CD4-positive, alpha-beta T cell (primary cell): ENCODE measurements around the gene METTL22. TPM values are rescaled to one million over a fixed set of nuclear protein-coding genes. Genes with fewer than 3 reads are reported as not detected.

Source experiments
- ATAC-seq: fragments of 200-7000 bp; cut with Tn5 transposase; one replicate; pipeline ENCODE4 v1.10.0; 2022; ENCODE audit warnings: mild to moderate bottlenecking; ENCODE audit not compliant: poor library complexity
- CTCF ChIA-PET: fragments of 350-600 bp; sonication (Branson Sonifier 250); formaldehyde crosslinking; loops from one replicate; lab custom pipeline; 2021; ENCODE audit warnings: antibody characterized with exemption, inconsistent platforms; lab: Charles Lee
- POLR2A ChIA-PET: fragments of 350-600 bp; sonication (Branson Sonifier 250); formaldehyde crosslinking; loops from one replicate; lab custom pipeline; 2021; ENCODE audit warnings: antibody characterized with exemption, inconsistent platforms; lab: Charles Lee
- DNase-seq, 14 experiments: peaks; one replicate each; pipeline ENCODE4 v3.0.0-alpha.2; 2013 to 2020; ENCODE audit warnings: mixed read lengths in 2 of 14
- H3K27ac ChIP-seq, 2 donors: one replicate each; pipeline versions ENCODE4 v1.5.1 to v1.7.0; 2013; ENCODE audit warnings: low read length in 2 of 2, low read depth in 1 of 2, mild to moderate bottlenecking in 1 of 2
- H3K27me3 ChIP-seq, 2 experiments: 1 replicate in 1 of 2; 2 replicates in 1 of 2; pipeline versions ENCODE4 v1.6.1 to v1.7.0; 2013; ENCODE audit warnings: low read length in 2 of 2, control low read depth in 1 of 2, mild to moderate bottlenecking in 1 of 2, moderate library complexity in 1 of 2; ENCODE audit not compliant: insufficient read depth in 2 of 2, control insufficient read depth in 1 of 2
- H3K36me3 ChIP-seq: one replicate; pipeline ENCODE4 v1.6.1; 2013; ENCODE audit warnings: low read length, control low read depth; ENCODE audit not compliant: insufficient read depth
- H3K4me1 ChIP-seq: one replicate; pipeline ENCODE4 v1.6.1; 2013; ENCODE audit warnings: low read length, control low read depth; ENCODE audit not compliant: insufficient read depth
- H3K4me3 ChIP-seq: one replicate; pipeline ENCODE4 v1.5.1; 2013; ENCODE audit warnings: mild to moderate bottlenecking, low read length, moderate library complexity
- H3K9me3 ChIP-seq, 2 experiments: 1 replicate in 1 of 2; 2 replicates in 1 of 2; pipeline versions ENCODE4 v1.6.1 to v1.7.0; 2013; ENCODE audit warnings: low read length in 2 of 2, mild to moderate bottlenecking in 2 of 2, control low read depth in 1 of 2, moderate library complexity in 1 of 2; ENCODE audit not compliant: control insufficient read depth in 1 of 2, insufficient read depth in 1 of 2
- H3K27ac Mint-ChIP-seq: one replicate; pipeline ENCODE4 v1.8.0; 2020; ENCODE audit warnings: mixed read lengths
- H3K27me3 Mint-ChIP-seq: one replicate; pipeline ENCODE4 v1.8.0; 2021; ENCODE audit warnings: mixed read lengths
- H3K36me3 Mint-ChIP-seq: one replicate; pipeline ENCODE4 v1.8.0; 2021; ENCODE audit warnings: low read depth, mixed read lengths
- H3K4me1 Mint-ChIP-seq: one replicate; pipeline ENCODE4 v1.8.0; 2021; ENCODE audit warnings: low read depth, mixed read lengths
- H3K4me3 Mint-ChIP-seq: one replicate; pipeline ENCODE4 v1.8.0; 2020; ENCODE audit warnings: mild to moderate bottlenecking, mixed read lengths
- H3K9me3 Mint-ChIP-seq: one replicate; pipeline ENCODE4 v1.8.0; 2020; ENCODE audit warnings: mixed read lengths
- CTCF ChIP-seq: fragments of 200-600 bp; IDR thresholded peaks from one replicate; pipeline ENCODE4 v1.8.0; 2022; ENCODE audit warnings: antibody characterized with exemption, mild to moderate bottlenecking
- intact Hi-C, 2 experiments: fragments of 100-400 bp; cut with DNase I in 1 of 2; cut with micrococcal nuclease in 1 of 2; formaldehyde crosslinking; loops; one replicate each; pipeline versions ENCODE4 v1.15.1 to v1.9.0; 2023 to 2025; cut with DNase I, micrococcal nuclease
- total RNA-seq, 174 experiments: library from RNA in 2 of 174; stranded (reverse) in 2 of 174; gene quantifications; one replicate each; pipeline ENCODE4 v1.2.3 and lab custom pipeline; 2021 to 2026

The METTL22 gene
- total RNA-seq, 2 experiments from 2014 or later = 23.2 to 26.5 TPM

GRCh38 chr16:8694795-8695728 lies 73.6 kb downstream of the METTL22 start:
- peaks cover 1 to 2% of the 10 kb centered on the region in 2 experiments for H3K9me3 ChIP-seq
- no peak for DNase-seq

GRCh38 chr16:8696880-8697279 lies 75.4 kb downstream of the METTL22 start:
- CTCF ChIA-PET = no interaction called here
- H3K9me3 ChIP-seq = no peaks in the 10 kb centered on the region
- no peak overlapping the region for H3K27ac Mint-ChIP-seq
- DNase-seq (no peak), ATAC-seq (no peak)
- peaks cover 10% of the 10 kb centered on the region for H3K36me3 Mint-ChIP-seq
- H3K4me3 ChIP-seq = no peak overlapping the region
- no peaks in the 10 kb centered on the region for H3K36me3 ChIP-seq
- intact Hi-C loops = no loop called here
- POLR2A ChIA-PET = no interaction called here
- no peak overlapping the region for H3K27ac ChIP-seq
- no peaks in the 10 kb centered on the region for H3K9me3 Mint-ChIP-seq
- no peaks in the 10 kb centered on the region for H3K27me3 Mint-ChIP-seq
- TF ChIP-seq CTCF = no peak
- no peak overlapping the region for H3K4me3 Mint-ChIP-seq
- no peaks in the 10 kb centered on the region for H3K4me1 Mint-ChIP-seq
- no peaks in the 10 kb centered on the region for H3K27me3 ChIP-seq
- H3K4me1 ChIP-seq = no peaks in the 10 kb centered on the region

More at GRCh38 chr16:8694795-8695728, 73.6 kb downstream of the METTL22 start:
- Mint-ChIP-seq H3K27me3 (no peaks in the 10 kb centered on the region), H3K9me3 (no peaks in the 10 kb centered on the region), H3K4me3 (no peak overlapping the region), H3K4me1 (no peaks in the 10 kb centered on the region), H3K27ac (no peak overlapping the region), H3K36me3 (peaks cover 23% of the 10 kb centered on the region)
- ChIA-PET CTCF (no interaction called here), POLR2A (no interaction called here)
- Histone ChIP-seq H3K4me3 (no peak overlapping the region), H3K36me3 (no peaks in the 10 kb centered on the region), H3K4me1 (no peaks in the 10 kb centered on the region), H3K27me3 (no peaks in the 10 kb centered on the region), H3K27ac (no peak overlapping the region)
- intact Hi-C loops = no loop called here
- no peak for TF ChIP-seq CTCF
- no peak for ATAC-seq

GRCh38 chr16:8697965-8698364 lies 76.5 kb downstream of the METTL22 start:
- no peaks in the 10 kb centered on the region for H3K4me1 Mint-ChIP-seq
- TF ChIP-seq CTCF = no peak
- ATAC-seq (no peak), DNase-seq (no peak)
- Histone ChIP-seq H3K36me3 (no peaks in the 10 kb centered on the region), H3K27me3 (no peaks in the 10 kb centered on the region), H3K27ac (no peak overlapping the region), H3K9me3 (no peaks in the 10 kb centered on the region), H3K4me3 (no peak overlapping the region), H3K4me1 (no peaks in the 10 kb centered on the region)
- H3K36me3 Mint-ChIP-seq = peaks cover 13% of the 10 kb centered on the region
- no peak overlapping the region for H3K4me3 Mint-ChIP-seq
- ChIA-PET POLR2A (no interaction called here), CTCF (no interaction called here)
- H3K27ac Mint-ChIP-seq = no peak overlapping the region
- no peaks in the 10 kb centered on the region for H3K9me3 Mint-ChIP-seq
- no peaks in the 10 kb centered on the region for H3K27me3 Mint-ChIP-seq
- intact Hi-C loops = no loop called here

Other genes with a start within 250 kb of the METTL22 start
- gene TMEM114, start 31.2 kb upstream of the METTL22 start, total RNA-seq = not detected
- gene ABAT, start 52.9 kb downstream of the METTL22 start, total RNA-seq = 1 to 10 TPM; 4.1 to 4.4 TPM
- gene TMEM186, start 175.9 kb downstream of the METTL22 start, total RNA-seq = 1 to 10 TPM; 1.9 to 3.1 TPM
- 10 to 100 TPM; 24.2 to 27.0 TPM for gene PMM2, start 176.1 kb downstream of the METTL22 start, total RNA-seq
- 10 to 100 TPM; 25.5 to 27.8 TPM for gene CARHSP1, start 247.3 kb downstream of the METTL22 start, total RNA-seq